ENCODE results near the gene LPXN.

- TF ChIP-seq CTCF (IDR thresholded peaks at IDR 0.05) (no peak), POLR2A (IDR thresholded peaks at IDR 0.05) (no peak), POLR2AphosphoS5 (IDR thresholded peaks at IDR 0.05) (no peak)
These were observed 48.9 kb downstream of the LPXN start for GRCh38 chr11:58526721-58527120.

Measured in transverse colon (tissue), 4 donors.